ENCODE measurements around the gene BEGAIN. TPM values are rescaled to one million over a fixed set of nuclear protein-coding genes. Genes with fewer than 3 reads are reported as not detected.

Gene BEGAIN
- total and polyA plus RNA-seq, 2 of the 8 experiments (the other 6 are each of a cell fraction or from before 2014, with no cell fraction given), result 2.9 to 3.0 TPM

GRCh38 chr14:100523843-100524169 is 63.4 kb downstream of the BEGAIN start (continued):
- TF ChIP-seq CHD7 (IDR thresholded peaks at IDR 0.05; ENCODE audit: insufficient replicate concordance, low read length) (no peak), CBX5 (IDR thresholded peaks at IDR 0.05; ENCODE audit: low read depth, low read length) (no peak), E2F6 (IDR thresholded peaks at IDR 0.05) (no peak), RBBP5 (IDR thresholded peaks at IDR 0.05; ENCODE audit: borderline replicate concordance, low read depth, low read length) (no peak)

Measured in H1 (cell line).